Natural killer cell (primary cell): ENCODE data around the gene RGMA. TPM values are rescaled to one million over a fixed set of nuclear protein-coding genes. Genes with fewer than 3 reads are reported as not detected.

Experiments used
- ATAC-seq, 3 donors: fragments of 150-1000 bp in 2 of 3; fragments of 200-7000 bp in 1 of 3; cut with Tn5 transposase; 1 replicate in 1 of 3; 2 replicates in 2 of 3; pipeline ENCODE4 v1.10.0; 2021; ENCODE audit warnings: mild to moderate bottlenecking in 2 of 3, moderate library complexity in 2 of 3
- DNase-seq, 2 donors: peaks; one replicate each; pipeline versions ENCODE4 v3.0.0 to v3.0.0-alpha.2; 2013 to 2021; ENCODE audit warnings: mixed read lengths in 1 of 2
- H3K27ac ChIP-seq: one replicate; pipeline ENCODE4 v1.5.1; 2013; ENCODE audit warnings: mild to moderate bottlenecking, low read length
- H3K27me3 ChIP-seq: one replicate; pipeline ENCODE4 v1.6.1; 2013; ENCODE audit warnings: low read length; ENCODE audit not compliant: control insufficient read depth, insufficient read depth
- H3K36me3 ChIP-seq: one replicate; pipeline ENCODE4 v1.6.1; 2013; ENCODE audit warnings: low read length; ENCODE audit not compliant: control insufficient read depth, insufficient read depth
- H3K4me1 ChIP-seq: one replicate; pipeline ENCODE4 v1.6.1; 2013; ENCODE audit warnings: low read length; ENCODE audit not compliant: control insufficient read depth, insufficient read depth
- H3K4me3 ChIP-seq: one replicate; pipeline ENCODE4 v1.5.1; 2013; ENCODE audit warnings: low read length
- H3K9me3 ChIP-seq: one replicate; pipeline ENCODE4 v1.6.1; 2013; ENCODE audit warnings: low read length; ENCODE audit not compliant: control insufficient read depth, insufficient read depth
- H3K27ac Mint-ChIP-seq, 2 donors: one replicate each; pipeline ENCODE4 v1.8.0; 2022; ENCODE audit warnings: mild to moderate bottlenecking in 2 of 2, mixed read lengths in 2 of 2, moderate library complexity in 1 of 2
- H3K27me3 Mint-ChIP-seq, 2 donors: one replicate each; pipeline ENCODE4 v1.8.0; 2022; ENCODE audit warnings: low read depth in 2 of 2, mixed read lengths in 2 of 2
- H3K36me3 Mint-ChIP-seq: one replicate; pipeline ENCODE4 v1.8.0; 2022; ENCODE audit warnings: mixed read lengths
- H3K4me1 Mint-ChIP-seq, 2 donors: one replicate each; pipeline ENCODE4 v1.8.0; 2022; ENCODE audit warnings: mixed read lengths in 2 of 2
- H3K4me3 Mint-ChIP-seq: one replicate; pipeline ENCODE4 v1.8.0; 2022; ENCODE audit warnings: mild to moderate bottlenecking, moderate library complexity, mixed read lengths
- H3K9me3 Mint-ChIP-seq, 2 donors: one replicate each; pipeline ENCODE4 v1.8.0; 2022; ENCODE audit warnings: mixed read lengths in 2 of 2
- CTCF ChIP-seq: fragments of 200-600 bp; IDR thresholded peaks from one replicate; pipeline ENCODE4 v1.8.0; 2022; ENCODE audit warnings: antibody characterized with exemption
- whole genome bisulfite sequencing: methylation state at CpG from one replicate; pipeline ENCODE4 v1.1.7; 2013; ENCODE audit warnings: missing lambda C conversion rate; ENCODE audit not compliant: insufficient coverage; 5-methylcytosine and 5-hydroxymethylcytosine counted together
- intact Hi-C: fragments of 100-400 bp; cut with micrococcal nuclease; formaldehyde crosslinking; loops from one replicate; pipeline ENCODE4 v1.14.2; 2022
- total RNA-seq, 4 donors: library from RNA; stranded (reverse); fragments of 120-200 nt in 1 of 4; gene quantifications; one replicate each; pipeline versions ENCODE4 v1.2.3 to v1.2.4, GENCODE V29; 2013 to 2022

Gene RGMA
- total RNA-seq, 3 donors from 2014 or later (not counting 1 experiment from before 2014, with no cell fraction given): not detected

- no peak overlapping the region for H3K4me3 ChIP-seq
- H3K27ac ChIP-seq: no peak overlapping the region
- Mint-ChIP-seq H3K4me1 (no peaks in the 10 kb centered on the region), H3K4me3 (no peak overlapping the region), H3K27me3 (peaks cover 9 to 29% of the 10 kb centered on the region in 2 donors), H3K36me3 (no peaks in the 10 kb centered on the region), H3K9me3 (no peaks in the 10 kb centered on the region), H3K27ac (no peak overlapping the region)
- ATAC-seq (no peak), DNase-seq (no peak)
- 90% methylated on average over 19 of the region's 19 CpGs for WGBS
- no peaks in the 10 kb centered on the region for H3K27me3 ChIP-seq
- H3K4me1 ChIP-seq: no peaks in the 10 kb centered on the region
- H3K36me3 ChIP-seq: no peaks in the 10 kb centered on the region
- H3K9me3 ChIP-seq: no peaks in the 10 kb centered on the region
- TF ChIP-seq CTCF: no peak
- intact Hi-C loops: no loop called here
These were observed 28.4 kb downstream of the RGMA start for GRCh38 chr15:93060336-93061248.

GRCh38 chr15:93059442-93059841 lies 29.6 kb downstream of the RGMA start:
- Mint-ChIP-seq H3K4me1 (no peaks in the 10 kb centered on the region), H3K27ac (no peak overlapping the region), H3K27me3 (peaks cover 5 to 19% of the 10 kb centered on the region in 2 donors), H3K4me3 (no peak overlapping the region), H3K36me3 (no peaks in the 10 kb centered on the region), H3K9me3 (no peaks in the 10 kb centered on the region)
- 79% methylated on average over 7 of the region's 8 CpGs for WGBS
- Histone ChIP-seq H3K27ac (no peak overlapping the region), H3K36me3 (no peaks in the 10 kb centered on the region), H3K9me3 (no peaks in the 10 kb centered on the region), H3K4me3 (no peak overlapping the region), H3K4me1 (no peaks in the 10 kb centered on the region), H3K27me3 (no peaks in the 10 kb centered on the region)
- TF ChIP-seq CTCF: no peak
- intact Hi-C loops: no loop called here
- no peak for ATAC-seq
- no peak for DNase-seq

- no peak for ATAC-seq
These were observed 30.0 kb downstream of the RGMA start for GRCh38 chr15:93058904-93059427.

More at GRCh38 chr15:93058904-93059427, 30.0 kb downstream of the RGMA start:
- no peaks in the 10 kb centered on the region for H3K9me3 ChIP-seq
- no peak overlapping the region for H3K27ac ChIP-seq
- Mint-ChIP-seq H3K27me3 (peaks cover 5 to 17% of the 10 kb centered on the region in 2 donors), H3K4me1 (no peaks in the 10 kb centered on the region), H3K36me3 (no peaks in the 10 kb centered on the region), H3K9me3 (no peaks in the 10 kb centered on the region), H3K27ac (no peak overlapping the region), H3K4me3 (no peak overlapping the region)
- intact Hi-C loops: no loop called here
- no peak for DNase-seq
- no peak overlapping the region for H3K4me3 ChIP-seq
- no peak for TF ChIP-seq CTCF
- H3K4me1 ChIP-seq: no peaks in the 10 kb centered on the region
- 82% methylated on average over 18 of the region's 18 CpGs for WGBS
- no peaks in the 10 kb centered on the region for H3K36me3 ChIP-seq
- H3K27me3 ChIP-seq: no peaks in the 10 kb centered on the region
